ENCODE results near the gene CHERP. TPM values are rescaled to one million over a fixed set of nuclear protein-coding genes. Genes with fewer than 3 reads are reported as not detected.
"Not testable (repeated sequence)": the region's sequence is repeated elsewhere in the genome, so short reads cannot be mapped to it uniquely, and the experiment has no call there.

CHERP gene
- total and polyA plus RNA-seq, 12 donors = 2.9 to 50.7 (median 19.0) TPM

DNA sequence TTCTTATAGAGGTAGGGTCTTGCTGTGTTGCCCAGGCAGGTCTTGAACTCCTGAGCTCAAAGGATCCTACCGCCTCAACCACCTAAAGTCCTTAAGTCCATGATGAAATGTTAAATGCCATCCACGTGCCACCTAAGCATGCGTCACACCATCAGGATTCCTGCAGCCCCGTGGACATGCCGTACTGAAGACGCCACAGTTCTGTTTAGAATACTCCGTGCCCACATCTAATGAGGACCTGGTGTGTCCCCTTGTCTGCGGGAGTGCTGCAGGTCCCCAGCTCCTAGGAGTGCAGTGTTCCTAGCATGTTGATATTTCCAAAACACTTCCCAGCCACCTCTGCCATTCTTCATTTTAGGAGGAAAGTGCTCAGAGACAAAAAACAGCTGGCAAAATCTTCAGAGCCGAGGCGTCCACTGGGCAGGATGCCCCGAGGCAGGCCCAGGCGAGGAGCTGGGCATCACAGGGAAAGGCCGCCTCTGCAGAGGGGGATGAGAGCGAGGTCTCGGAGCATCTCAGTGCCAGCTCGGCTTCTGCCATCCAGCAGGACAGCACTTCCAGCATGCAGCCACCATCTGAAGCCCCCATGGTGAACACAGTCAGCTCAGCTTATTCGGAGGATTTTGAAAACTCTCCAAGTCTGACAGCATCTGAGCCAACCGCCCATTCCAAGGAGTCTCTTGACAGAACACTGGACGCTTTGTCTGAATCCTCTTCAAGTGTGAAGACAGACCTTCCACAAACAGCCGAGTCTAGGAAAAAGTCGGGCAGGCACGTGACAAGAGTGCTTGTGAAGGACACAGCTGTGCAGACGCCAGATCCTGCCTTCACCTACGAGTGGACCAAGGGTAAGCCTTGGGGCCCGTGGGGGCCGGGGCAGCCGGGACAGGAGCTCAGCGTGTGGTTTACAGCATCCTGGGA is 32.8 kb downstream of the CHERP start:
- Histone ChIP-seq H3K36me3 (replicated peaks in 1 of 2) (peaks cover 0 to 12% of the 10 kb centered on the region in 2 donors), H3K4me1 (replicated peaks in 1 of 2) (no peaks in the 10 kb centered on the region), H3K4me3 (no peak overlapping the region), H3K27me3 (no peaks in the 10 kb centered on the region), H3K9me3 (replicated peaks in 1 of 3) (no peaks in the 10 kb centered on the region), H3K27ac (no peak overlapping the region)
- intact Hi-C loops (cut with DNase I) = no loop called here
- TF ChIP-seq, protein P1, sequence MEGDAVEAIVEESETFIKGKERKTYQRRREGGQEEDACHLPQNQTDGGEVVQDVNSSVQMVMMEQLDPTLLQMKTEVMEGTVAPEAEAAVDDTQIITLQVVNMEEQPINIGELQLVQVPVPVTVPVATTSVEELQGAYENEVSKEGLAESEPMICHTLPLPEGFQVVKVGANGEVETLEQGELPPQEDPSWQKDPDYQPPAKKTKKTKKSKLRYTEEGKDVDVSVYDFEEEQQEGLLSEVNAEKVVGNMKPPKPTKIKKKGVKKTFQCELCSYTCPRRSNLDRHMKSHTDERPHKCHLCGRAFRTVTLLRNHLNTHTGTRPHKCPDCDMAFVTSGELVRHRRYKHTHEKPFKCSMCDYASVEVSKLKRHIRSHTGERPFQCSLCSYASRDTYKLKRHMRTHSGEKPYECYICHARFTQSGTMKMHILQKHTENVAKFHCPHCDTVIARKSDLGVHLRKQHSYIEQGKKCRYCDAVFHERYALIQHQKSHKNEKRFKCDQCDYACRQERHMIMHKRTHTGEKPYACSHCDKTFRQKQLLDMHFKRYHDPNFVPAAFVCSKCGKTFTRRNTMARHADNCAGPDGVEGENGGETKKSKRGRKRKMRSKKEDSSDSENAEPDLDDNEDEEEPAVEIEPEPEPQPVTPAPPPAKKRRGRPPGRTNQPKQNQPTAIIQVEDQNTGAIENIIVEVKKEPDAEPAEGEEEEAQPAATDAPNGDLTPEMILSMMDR (IDR thresholded peaks at IDR 0.05) = no peak
- TF ChIP-seq POLR2A (IDR thresholded peaks at IDR 0.05) = no peak
- 73 to 92% (median 80%) methylated on average over 14 to 28 of the region's 28 CpGs for WGBS, 4 donors
- DNase-seq = peak in 3 of 7 donors; percentile 36 to 44 (median 42)

DNA sequence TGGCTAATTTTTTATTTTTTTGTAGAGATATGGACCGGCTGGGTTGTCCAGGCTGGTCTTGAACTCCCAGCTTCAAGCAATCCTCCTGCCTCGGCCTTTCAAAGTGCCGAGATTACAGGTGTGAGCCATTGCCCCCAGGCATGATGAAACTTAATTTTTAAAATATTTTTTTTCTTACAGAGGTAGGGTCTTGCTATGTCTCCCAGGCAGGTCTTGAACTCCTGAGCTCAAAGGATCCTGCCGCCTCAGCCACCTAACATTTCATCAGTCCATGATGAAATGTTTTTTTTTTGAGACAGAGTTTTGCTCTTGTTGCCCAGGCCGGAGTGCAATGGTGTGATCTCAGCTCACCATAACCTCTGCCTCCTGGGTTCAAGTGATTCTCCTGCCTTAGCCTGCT is 33.7 kb downstream of the CHERP start:
- TF ChIP-seq, protein P1 (IDR thresholded peaks at IDR 0.05) = no peak
- no peak for TF ChIP-seq POLR2A (IDR thresholded peaks at IDR 0.05)

DNA sequence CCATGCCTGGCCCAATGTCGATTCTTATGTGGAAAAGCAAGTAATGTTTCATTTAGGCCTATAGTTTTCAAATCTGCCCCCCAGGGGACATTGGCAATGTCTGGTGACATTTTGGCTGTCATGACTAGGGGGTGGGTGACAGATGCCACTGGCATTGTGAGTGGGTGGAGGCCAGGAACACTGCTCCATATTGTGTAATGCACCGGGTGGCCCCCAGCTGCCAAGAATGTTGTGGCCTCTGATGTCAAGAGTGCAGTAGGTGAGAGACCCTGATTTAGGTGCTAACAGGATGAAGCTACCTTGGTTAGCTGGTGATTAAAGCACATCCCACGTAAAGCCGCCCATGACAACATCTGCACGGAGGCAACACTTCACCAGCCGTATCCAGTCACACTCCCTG is 35.3 kb downstream of the CHERP start:
- intact Hi-C loops (cut with DNase I) = no loop called here
- TF ChIP-seq, protein P1 (IDR thresholded peaks at IDR 0.05) = no peak
- Histone ChIP-seq H3K36me3 (replicated peaks in 1 of 2) (peaks cover 0 to 13% of the 10 kb centered on the region in 2 donors), H3K27ac (no peak overlapping the region), H3K4me3 (no peak overlapping the region), H3K4me1 (replicated peaks in 1 of 2) (no peaks in the 10 kb centered on the region), H3K9me3 (replicated peaks in 1 of 3) (no peaks in the 10 kb centered on the region), H3K27me3 (no peaks in the 10 kb centered on the region)
- DNase-seq = no peak
- WGBS, 4 donors = 79 to 97% (median 92%) methylated on average over 6 of the region's 6 CpGs

More for the DNA sequence above, 33.7 kb downstream of the CHERP start:
- Histone ChIP-seq H3K4me3 (no peak overlapping the region), H3K4me1 (replicated peaks in 1 of 2) (no peaks in the 10 kb centered on the region), H3K36me3 (replicated peaks in 1 of 2) (peaks cover 0 to 16% of the 10 kb centered on the region in 2 donors), H3K9me3 (replicated peaks in 1 of 3) (no peaks in the 10 kb centered on the region), H3K27me3 (no peaks in the 10 kb centered on the region), H3K27ac (no peak overlapping the region)
- intact Hi-C loops (cut with DNase I) = no loop called here
- WGBS, 4 donors = 94 to 97% (median 96%) methylated on average over 5 of the region's 5 CpGs
- no peak for DNase-seq

DNA sequence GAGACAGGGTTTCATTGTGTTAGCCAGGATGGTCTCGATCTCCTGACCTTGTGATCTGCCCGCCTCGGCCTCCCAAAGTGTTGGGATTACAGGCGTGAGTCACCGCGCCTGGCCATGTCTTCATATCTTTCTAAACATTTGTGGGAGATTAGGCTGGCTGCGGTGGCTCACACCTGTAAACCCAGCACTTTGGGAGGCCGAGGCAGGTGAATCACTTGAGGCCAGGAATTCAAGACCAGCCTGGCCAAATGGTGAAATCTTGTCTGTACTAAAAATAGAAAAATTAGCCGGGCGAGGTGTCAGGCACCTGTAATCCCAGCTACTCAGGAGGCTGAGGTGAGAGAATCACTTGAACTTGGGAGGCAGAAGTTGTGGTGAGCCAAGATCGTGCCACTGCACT is 36.1 kb downstream of the CHERP start:
- intact Hi-C loops (cut with DNase I); H3K9me3 ChIP-seq (replicated peaks in 1 of 3); H3K4me1 ChIP-seq (replicated peaks in 1 of 2); H3K27me3 ChIP-seq; DNase-seq; H3K27ac ChIP-seq; H3K4me3 ChIP-seq: not testable (repeated sequence)
- WGBS, 4 donors = 93 to 94% (median 93%) methylated on average over 9 to 11 of the region's 11 CpGs
- H3K36me3 ChIP-seq (replicated peaks in 1 of 2) = peaks cover 0 to 12% of the 10 kb centered on the region in 2 donors

All from adrenal gland (tissue), 12 donors.